GM18517 (cell line): ENCODE results near the gene MEF2C.
"Not testable (repeated sequence)": the region's sequence is repeated elsewhere in the genome, so short reads cannot be mapped to it uniquely, and the experiment has no call there.

Experiments
- ATAC-seq: cut with Tn5 transposase; IDR thresholded peaks from one replicate; pipeline ENCODE4 v1.9.1; 2021; ENCODE audit warnings: mild to moderate bottlenecking, moderate library complexity; ENCODE audit not compliant: unreplicated experiment

Gene MEF2C

DNA sequence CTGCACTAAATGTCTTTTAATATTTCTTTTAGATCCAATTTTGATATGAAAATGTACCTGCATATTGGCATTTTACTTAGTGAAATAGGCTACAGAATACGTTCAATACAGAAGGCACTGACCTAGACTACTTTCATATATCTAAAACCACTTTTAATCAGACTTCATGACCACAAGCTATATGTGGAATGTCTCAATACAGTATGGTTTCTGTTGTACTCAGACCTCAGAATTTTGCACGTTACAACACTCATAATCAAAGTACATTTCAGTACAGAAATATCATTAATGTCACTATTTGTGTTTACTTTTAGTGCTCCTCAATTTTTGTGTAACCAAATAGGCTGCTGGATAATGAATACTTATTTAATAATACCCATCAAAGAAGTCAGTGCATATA, 74.8 kb downstream of the MEF2C start:
- ATAC-seq = peak; percentile 58

GRCh38 chr5:88807327-88807726, 75.7 kb downstream of the MEF2C start:
- ATAC-seq = no peak

DNA sequence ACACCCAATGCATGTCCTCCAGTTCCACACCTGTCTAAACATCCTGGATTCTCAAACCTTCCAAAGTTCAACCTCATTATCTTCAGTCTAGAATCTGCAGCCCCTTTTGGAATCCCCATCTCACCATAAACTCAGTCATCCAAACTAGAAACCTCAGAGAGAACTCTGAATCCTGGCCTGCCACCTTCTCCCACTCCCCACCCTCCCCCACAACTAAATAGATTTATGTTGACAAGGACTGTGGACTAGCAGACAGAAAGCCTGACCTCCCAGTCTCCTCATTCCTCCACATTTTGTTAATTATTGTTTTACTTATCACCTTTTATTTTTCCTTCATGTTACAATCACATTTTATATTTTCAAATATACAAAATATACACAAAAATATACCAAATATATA, 76.6 kb downstream of the MEF2C start:
- ATAC-seq = no peak

- peak; percentile 68 for ATAC-seq
Measured at GRCh38 chr5:88805151-88805784, 77.7 kb downstream of the MEF2C start.

DNA sequence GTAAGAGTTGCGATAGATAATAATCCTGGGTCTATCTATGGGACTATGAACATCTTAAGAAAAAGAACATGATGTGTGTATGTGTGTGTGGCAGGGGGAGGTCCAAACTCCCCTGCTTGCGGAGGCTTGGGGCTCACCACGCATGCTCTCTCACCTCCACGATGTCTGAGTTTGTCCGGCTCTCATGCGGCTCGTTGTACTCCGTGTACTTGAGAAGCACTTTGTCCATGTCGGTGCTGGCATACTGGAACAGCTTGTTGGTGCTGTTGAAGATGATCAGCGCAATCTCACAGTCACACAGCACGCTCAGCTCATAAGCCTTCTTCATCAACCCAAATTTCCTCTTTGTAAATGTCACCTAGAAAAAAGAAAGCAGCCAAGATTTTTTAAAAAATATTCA, 78.5 kb downstream of the MEF2C start:
- no peak for ATAC-seq

GRCh38 chr5:88803309-88803708, 79.7 kb downstream of the MEF2C start:
- ATAC-seq = no peak

GRCh38 chr5:88799938-88800535, 82.9 kb downstream of the MEF2C start:
- no peak for ATAC-seq

DNA sequence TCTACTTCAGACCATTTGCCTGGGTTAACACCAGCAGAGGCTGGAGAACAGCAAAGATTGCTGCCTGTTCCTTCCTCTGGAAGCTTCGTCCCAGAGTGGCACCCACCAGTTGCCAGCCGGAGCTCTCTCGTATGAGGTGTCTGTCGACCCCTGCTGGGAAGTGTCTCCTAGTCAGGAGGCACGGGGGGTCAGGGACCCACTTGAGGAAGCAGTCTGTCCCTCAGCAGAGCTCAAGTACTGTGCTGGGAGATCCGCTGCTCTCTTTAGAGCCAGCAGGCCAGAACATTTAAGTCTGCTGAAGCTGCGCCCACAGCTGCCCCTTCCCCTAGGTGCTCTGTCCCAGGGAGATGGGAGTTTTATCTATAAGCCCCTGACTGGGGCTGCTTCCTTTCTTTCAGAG, 84.1 kb downstream of the MEF2C start:
- not testable (repeated sequence) for ATAC-seq

- ATAC-seq = not testable (repeated sequence)
Measured at GRCh38 chr5:88793797-88794196, 89.2 kb downstream of the MEF2C start.

- ATAC-seq = peak; percentile 91
Measured at GRCh38 chr5:88792144-88792840, 90.7 kb downstream of the MEF2C start.

DNA sequence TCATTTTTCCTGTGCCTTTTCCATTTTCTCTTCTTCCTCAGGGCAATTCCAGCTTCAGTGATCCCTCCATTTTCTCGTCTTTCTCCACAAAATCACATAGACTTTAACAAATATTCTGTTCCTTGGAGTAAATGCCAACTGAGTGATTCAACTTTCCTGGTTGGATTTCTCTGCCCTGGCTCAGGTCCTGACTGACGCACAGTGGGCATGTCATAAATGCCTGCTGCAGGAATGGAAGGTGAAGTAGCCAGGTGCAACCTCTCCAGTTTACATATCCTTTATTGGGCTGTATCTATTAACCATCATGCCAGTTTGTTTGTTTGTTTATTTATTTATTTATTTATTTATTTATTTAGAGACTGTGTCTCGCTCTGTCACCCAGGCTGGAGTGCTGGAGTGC, 95.1 kb downstream of the MEF2C start:
- ATAC-seq = no peak

- ATAC-seq = no peak
Measured at GRCh38 chr5:88786789-88787188, 96.2 kb downstream of the MEF2C start.

DNA sequence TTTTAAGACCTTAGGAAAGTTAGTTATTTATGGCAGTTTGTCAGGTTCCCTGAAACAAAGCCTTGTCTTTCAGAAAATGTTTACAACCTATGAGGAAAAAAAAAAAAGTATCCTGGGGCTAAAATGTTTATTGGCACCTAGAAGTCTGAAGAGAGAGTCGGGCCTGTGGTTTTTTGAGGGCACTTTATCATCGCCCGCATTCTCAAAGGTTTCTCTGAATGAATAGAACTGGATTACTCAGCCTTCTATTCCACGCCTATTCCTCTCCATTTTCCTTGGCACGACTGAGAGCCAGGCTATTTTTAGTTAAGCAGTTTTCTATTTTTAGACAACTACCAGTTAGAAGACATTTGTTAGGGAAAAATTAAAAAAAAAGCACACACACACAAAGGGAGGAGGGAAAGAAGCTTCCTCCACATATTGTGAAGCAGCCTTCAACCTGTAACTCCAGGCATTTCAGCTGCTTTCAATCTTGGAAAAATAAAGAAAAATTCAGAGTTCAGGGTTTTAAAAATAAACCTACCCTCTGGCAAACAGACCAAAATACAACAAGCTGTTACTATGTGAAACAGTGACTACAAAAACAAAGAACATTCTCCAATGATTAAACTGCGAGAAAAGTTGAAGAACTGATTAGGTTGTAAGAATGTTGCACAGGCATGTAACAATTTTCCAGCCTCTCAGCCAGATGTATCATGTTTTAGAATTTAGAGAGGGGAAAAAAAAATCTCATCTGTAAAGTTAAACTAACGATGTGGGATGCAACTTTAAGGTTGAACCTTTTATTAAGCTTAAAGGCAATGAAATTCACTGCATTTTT, 97.0 kb downstream of the MEF2C start:
- ATAC-seq = no peak

DNA sequence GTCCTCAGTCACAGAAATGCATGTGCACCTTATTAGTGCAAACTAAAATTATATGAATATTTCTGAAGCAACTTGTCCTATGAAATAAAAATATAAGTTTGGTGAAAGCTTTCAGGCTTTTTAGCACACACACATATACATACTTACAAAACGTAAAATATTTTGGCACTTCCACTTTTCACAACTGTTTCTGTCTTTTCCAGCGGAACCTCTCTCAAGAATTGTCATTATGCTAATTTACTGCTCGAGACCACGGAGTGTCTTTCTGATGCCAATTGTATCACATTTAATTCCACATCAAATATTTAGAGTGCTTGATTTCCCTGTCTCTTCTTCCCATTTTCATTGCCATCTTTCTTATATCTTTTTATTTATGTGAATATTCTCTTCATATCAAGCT, 100.4 kb downstream of the MEF2C start:
- ATAC-seq = no peak

GRCh38 chr5:88780736-88781135, 102.2 kb downstream of the MEF2C start:
- no peak for ATAC-seq

DNA sequence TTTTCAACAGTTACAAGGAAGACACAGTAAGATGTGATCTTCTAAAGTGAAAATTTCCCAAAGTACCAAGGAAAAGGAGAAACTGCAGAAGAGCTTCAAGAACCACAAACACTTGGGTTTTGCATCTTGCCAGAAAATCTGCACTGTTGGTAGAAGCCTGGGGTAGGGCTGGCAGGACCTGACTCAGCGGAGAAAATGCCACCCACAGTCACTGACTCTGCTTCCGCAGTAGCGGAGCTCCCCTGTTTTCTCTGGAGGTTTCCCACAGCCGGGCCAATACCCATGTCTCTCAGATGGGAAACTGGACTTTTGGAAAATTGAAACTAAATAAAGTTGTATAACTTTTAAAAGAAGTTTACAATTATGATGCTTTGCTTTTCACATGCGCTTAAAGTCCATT, 104.2 kb downstream of the MEF2C start:
- no peak for ATAC-seq

- no peak for ATAC-seq
Measured at GRCh38 chr5:88776692-88777091, 106.3 kb downstream of the MEF2C start.

DNA sequence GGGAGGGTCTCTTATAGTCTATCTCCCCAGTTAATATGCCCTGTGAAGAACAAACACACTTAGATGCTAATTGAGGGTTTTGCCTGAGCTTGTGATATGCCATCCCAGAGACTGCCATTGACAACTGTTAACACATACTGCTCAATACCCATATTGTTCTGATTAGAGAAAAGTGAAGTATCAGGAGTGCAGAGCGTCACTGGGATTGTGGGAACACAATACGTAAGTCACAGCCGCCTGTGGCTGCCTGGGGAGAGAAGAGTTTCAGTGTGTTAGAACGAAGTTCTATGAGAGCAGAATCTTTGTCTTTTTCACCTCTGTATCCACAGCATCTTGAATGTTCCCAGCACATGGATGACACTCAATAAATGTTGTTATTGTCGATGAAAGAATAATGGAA, 110.2 kb downstream of the MEF2C start:
- no peak for ATAC-seq

- no peak for ATAC-seq
Measured at GRCh38 chr5:88772047-88772446, 110.9 kb downstream of the MEF2C start.

GRCh38 chr5:88770276-88771257, 112.4 kb downstream of the MEF2C start:
- no peak for ATAC-seq
